ENCODE results near the gene EYA2.
"Not testable (repeated sequence)": the region's sequence is repeated elsewhere in the genome, so short reads cannot be mapped to it uniquely, and the experiment has no call there.

Gene EYA2

GRCh38 chr20:47144463-47144862 is 249.8 kb downstream of the EYA2 start:
- DNase-seq, result no peak

- no peak for DNase-seq
Measured at GRCh38 chr20:47146686-47147085, 252.0 kb downstream of the EYA2 start.

GRCh38 chr20:47148059-47148458 is 253.4 kb downstream of the EYA2 start:
- no peak for DNase-seq

GRCh38 chr20:47149939-47150338 is 255.3 kb downstream of the EYA2 start:
- no peak for DNase-seq

- DNase-seq, result peak; percentile 40 to 68 (median 64)
Measured at GRCh38 chr20:47150403-47151152, 255.9 kb downstream of the EYA2 start.

GRCh38 chr20:47152068-47152467 is 257.4 kb downstream of the EYA2 start:
- DNase-seq, result no peak

- no peak for DNase-seq
Measured at GRCh38 chr20:47154089-47154488, 259.4 kb downstream of the EYA2 start.

GRCh38 chr20:47156301-47157137 is 261.9 kb downstream of the EYA2 start:
- no peak for DNase-seq

- no peak for DNase-seq
Measured at GRCh38 chr20:47159166-47159565, 264.5 kb downstream of the EYA2 start.

- DNase-seq, result no peak
Measured at GRCh38 chr20:47160240-47160639, 265.6 kb downstream of the EYA2 start.

- DNase-seq, result no peak
Measured at GRCh38 chr20:47160992-47161391, 266.3 kb downstream of the EYA2 start.

GRCh38 chr20:47161411-47161810 is 266.8 kb downstream of the EYA2 start:
- DNase-seq, result no peak

- no peak for DNase-seq
Measured at GRCh38 chr20:47164140-47164539, 269.5 kb downstream of the EYA2 start.

GRCh38 chr20:47165376-47165865 is 270.8 kb downstream of the EYA2 start:
- no peak for DNase-seq

GRCh38 chr20:47167846-47168245 is 273.2 kb downstream of the EYA2 start:
- DNase-seq, result no peak

GRCh38 chr20:47172579-47172978 is 277.9 kb downstream of the EYA2 start:
- no peak for DNase-seq

- peak in 1 of 4 experiments; percentile 26 for DNase-seq
Measured at GRCh38 chr20:47173596-47174216, 279.1 kb downstream of the EYA2 start.

- DNase-seq, result no peak
Measured at GRCh38 chr20:47174456-47175243, 280.0 kb downstream of the EYA2 start.

GRCh38 chr20:47175493-47175892 is 280.9 kb downstream of the EYA2 start:
- no peak for DNase-seq

- DNase-seq, result not testable (repeated sequence)
Measured at GRCh38 chr20:47176217-47176616, 281.6 kb downstream of the EYA2 start.

GRCh38 chr20:47178277-47178676 is 283.6 kb downstream of the EYA2 start:
- no peak for DNase-seq

GRCh38 chr20:47178851-47179250 is 284.2 kb downstream of the EYA2 start:
- no peak for DNase-seq

All from suppressor macrophage (primary cell).